Retinal pigment epithelial cell (primary cell): ENCODE results near the gene USP20.
"Not testable (repeated sequence)": the region's sequence is repeated elsewhere in the genome, so short reads cannot be mapped to it uniquely, and the experiment has no call there.

ENCODE experiments used
- DNase-seq: peaks from one replicate; pipeline ENCODE4 v3.0.0-alpha.2; 2010; ENCODE audit warnings: low read depth
- H3K4me3 ChIP-seq: 2 replicates; pipeline ENCODE4 v1.5.1; 2011; ENCODE audit warnings: mild to moderate bottlenecking, low read length, control low read depth, moderate library complexity
- CTCF ChIP-seq: conservative IDR thresholded peaks from 2 replicates; pipeline ENCODE4 v1.5.1; 2011; ENCODE audit warnings: low read depth, low read length, control low read depth, inconsistent platforms

Gene USP20

GRCh38 chr9:129835128-129835859 is at the start of gene USP20, which contains the start of gene C9orf78:
TSS of gene USP20 (plus strand) at chr9:129835458. CDS start at chr9:129852556, 17,098 bp downstream.
TSS of gene C9orf78 (minus strand) at chr9:129835275. CDS start at chr9:129835221, 54 bp downstream.
- no peak for TF ChIP-seq CTCF
- DNase-seq, result peak; percentile 69
- peak within 1 kb of the TSS; percentile 96 for H3K4me3 ChIP-seq

- no peak for DNase-seq
- H3K4me3 ChIP-seq, result no peak overlapping the region
- no peak for TF ChIP-seq CTCF
Measured at GRCh38 chr9:129785866-129786265, 49.4 kb upstream of the USP20 start.

GRCh38 chr9:129786481-129786880 is 48.8 kb upstream of the USP20 start:
- no peak for DNase-seq
- no peak for TF ChIP-seq CTCF
- H3K4me3 ChIP-seq, result no peak overlapping the region

GRCh38 chr9:129794549-129794948 is 40.7 kb upstream of the USP20 start:
- no peak for DNase-seq
- H3K4me3 ChIP-seq, result no peak overlapping the region
- no peak for TF ChIP-seq CTCF

GRCh38 chr9:129796029-129796428 is 39.2 kb upstream of the USP20 start:
- DNase-seq, H3K4me3 ChIP-seq: not testable (repeated sequence)

GRCh38 chr9:129798973-129799372 is 36.3 kb upstream of the USP20 start:
- DNase-seq, result no peak
- TF ChIP-seq CTCF, result no peak
- no peak overlapping the region for H3K4me3 ChIP-seq

GRCh38 chr9:129801504-129801903 is 33.8 kb upstream of the USP20 start:
- no peak overlapping the region for H3K4me3 ChIP-seq
- TF ChIP-seq CTCF, result no peak
- no peak for DNase-seq
